NK-92 (cell line): Measurements from ENCODE around the gene CERS6.

Experiments used
- DNase-seq: peaks from one replicate; lab custom pipeline; 2025; ENCODE audit not compliant: unreplicated experiment; lab: John Stamatoyannopoulos, UW

Gene CERS6

GRCh38 chr2:168692132-168692744, 236.2 kb downstream of the CERS6 start:
- DNase-seq, result no peak

- no peak for DNase-seq
These were observed 238.1 kb downstream of the CERS6 start for GRCh38 chr2:168694173-168694572.

- no peak for DNase-seq
These were observed 238.8 kb downstream of the CERS6 start for GRCh38 chr2:168694866-168695265.

- DNase-seq, result no peak
These were observed 241.6 kb downstream of the CERS6 start for GRCh38 chr2:168697668-168698121.

GRCh38 chr2:168698969-168699368, 242.9 kb downstream of the CERS6 start:
- no peak for DNase-seq

GRCh38 chr2:168699844-168700417, 243.9 kb downstream of the CERS6 start:
- no peak for DNase-seq

- no peak for DNase-seq
These were observed 244.7 kb downstream of the CERS6 start for GRCh38 chr2:168700615-168701245.

- DNase-seq, result no peak
These were observed 246.5 kb downstream of the CERS6 start for GRCh38 chr2:168702579-168702978.

- no peak for DNase-seq
These were observed 247.9 kb downstream of the CERS6 start for GRCh38 chr2:168703926-168704325.

- DNase-seq, result no peak
These were observed 249.7 kb downstream of the CERS6 start for GRCh38 chr2:168705534-168706470.

- no peak for DNase-seq
These were observed 250.7 kb downstream of the CERS6 start for GRCh38 chr2:168706806-168707205.

- DNase-seq, result no peak
These were observed 252.0 kb downstream of the CERS6 start for GRCh38 chr2:168708080-168708479.

GRCh38 chr2:168710754-168711467, 254.8 kb downstream of the CERS6 start:
- no peak for DNase-seq

- no peak for DNase-seq
These were observed 256.0 kb downstream of the CERS6 start for GRCh38 chr2:168712053-168712452.

GRCh38 chr2:168713325-168713724, 257.3 kb downstream of the CERS6 start:
- no peak for DNase-seq

GRCh38 chr2:168715849-168716248, 259.8 kb downstream of the CERS6 start:
- no peak for DNase-seq

GRCh38 chr2:168716839-168717238, 260.8 kb downstream of the CERS6 start:
- no peak for DNase-seq

GRCh38 chr2:168717790-168718502, 261.9 kb downstream of the CERS6 start:
- DNase-seq, result no peak

GRCh38 chr2:168718622-168719021, 262.6 kb downstream of the CERS6 start:
- DNase-seq, result no peak

GRCh38 chr2:168719446-168719845, 263.4 kb downstream of the CERS6 start:
- DNase-seq, result no peak
